AG20443 (cell line): ENCODE measurements around the gene PHC1.
A peak's percentile ranks its signal among the peaks of the same experiment; 100 is the strongest.
"Not testable (repeated sequence)": the region's sequence is repeated elsewhere in the genome, so short reads cannot be mapped to it uniquely, and the experiment has no call there.

Experiments
- DNase-seq: peaks from one replicate; pipeline ENCODE4 v3.0.0; 2012; ENCODE audit warnings: low spot score, mixed read lengths

PHC1 gene

DNA sequence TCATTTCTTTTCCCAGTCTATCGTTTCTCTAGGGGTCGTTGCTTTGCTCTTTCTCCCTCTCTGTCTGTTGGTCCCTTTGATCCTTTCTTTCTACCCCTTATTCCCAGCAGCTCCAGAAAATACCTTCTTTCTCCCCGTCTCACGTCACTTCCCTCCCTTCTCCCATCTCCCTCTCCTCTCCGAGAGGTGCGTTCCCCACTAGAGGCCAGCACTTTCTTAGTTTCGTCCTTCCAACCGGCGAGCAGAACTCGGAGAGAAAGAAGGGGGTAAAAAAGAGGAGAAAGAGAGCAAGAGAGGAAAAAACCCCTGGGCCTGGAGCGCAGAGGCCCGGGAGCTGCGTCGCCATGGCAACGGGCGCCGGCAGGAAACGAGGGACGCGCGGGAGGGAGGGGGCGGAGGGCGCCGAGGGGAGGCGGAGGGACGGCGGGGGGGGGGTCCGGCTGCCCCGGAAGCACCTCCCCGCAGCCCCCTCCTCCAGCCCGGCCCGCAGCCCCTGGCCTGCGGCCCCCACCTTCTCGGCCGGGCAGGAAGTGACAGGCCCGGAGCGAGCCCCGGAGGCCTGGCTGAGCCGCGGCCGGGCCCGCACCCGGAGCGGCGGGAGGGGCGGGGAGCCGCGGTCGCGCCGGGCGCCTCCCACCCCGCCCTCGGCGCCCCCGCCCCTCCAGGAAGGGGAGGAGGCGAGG is at the start of gene PHC1:
Gene PHC1 (plus strand): TSS at position 477 of the 683 bp plus-strand sequence. CDS start 3,169 bp downstream, outside the sequence.
- DNase-seq: peak; percentile 93

DNA sequence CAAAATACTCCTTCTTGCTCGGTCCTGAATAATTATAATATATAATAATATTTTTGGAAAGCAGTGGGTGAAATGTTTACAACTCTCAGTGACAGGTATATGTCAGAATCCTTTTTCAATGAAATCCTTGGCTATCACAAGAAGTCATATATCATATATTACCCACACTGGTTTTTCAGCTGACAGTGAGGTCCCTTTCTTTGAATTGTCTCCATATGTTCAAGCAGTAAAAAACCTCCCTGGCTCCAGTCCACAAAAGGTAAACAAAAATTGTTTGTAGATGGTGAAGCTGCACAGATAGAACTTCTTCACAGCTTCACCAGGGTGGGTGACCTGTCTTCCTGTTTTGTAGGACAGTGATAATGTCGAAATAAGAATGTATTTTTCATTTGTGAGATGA is 47.9 kb upstream of the PHC1 start:
- DNase-seq: no peak

DNA sequence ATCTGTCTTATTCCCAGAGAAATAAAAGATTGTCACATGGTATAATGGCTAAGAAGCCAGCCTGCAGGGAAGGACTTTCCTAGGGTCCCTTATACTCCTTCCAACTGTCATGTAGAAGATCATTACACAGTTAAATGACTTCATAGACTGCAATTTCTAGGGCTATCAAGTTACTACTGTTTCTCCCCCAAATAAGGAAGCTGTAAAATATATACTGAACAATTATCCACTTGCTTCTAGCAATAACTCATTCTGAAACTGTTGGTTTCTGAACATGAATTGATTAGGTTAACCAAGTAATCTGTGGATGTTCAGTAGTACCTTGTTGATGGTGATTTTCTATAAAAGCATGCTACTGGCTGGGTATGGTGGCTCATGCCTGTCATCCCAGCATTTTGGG is 47.3 kb upstream of the PHC1 start:
- DNase-seq: no peak

DNA sequence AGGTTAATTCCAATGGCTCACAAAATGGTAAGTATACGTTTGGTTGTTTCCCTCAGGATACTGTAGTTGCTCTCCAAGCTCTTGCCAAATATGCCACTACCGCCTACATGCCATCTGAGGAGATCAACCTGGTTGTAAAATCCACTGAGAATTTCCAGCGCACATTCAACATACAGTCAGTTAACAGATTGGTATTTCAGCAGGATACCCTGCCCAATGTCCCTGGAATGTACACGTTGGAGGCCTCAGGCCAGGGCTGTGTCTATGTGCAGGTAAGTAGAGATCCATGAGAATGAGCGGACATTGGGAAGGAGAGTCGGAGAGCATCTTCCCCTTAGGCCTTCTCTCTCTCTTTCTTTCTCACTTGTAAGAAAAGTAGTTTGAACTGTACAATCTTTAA is 46.5 kb upstream of the PHC1 start:
- no peak for DNase-seq

DNA sequence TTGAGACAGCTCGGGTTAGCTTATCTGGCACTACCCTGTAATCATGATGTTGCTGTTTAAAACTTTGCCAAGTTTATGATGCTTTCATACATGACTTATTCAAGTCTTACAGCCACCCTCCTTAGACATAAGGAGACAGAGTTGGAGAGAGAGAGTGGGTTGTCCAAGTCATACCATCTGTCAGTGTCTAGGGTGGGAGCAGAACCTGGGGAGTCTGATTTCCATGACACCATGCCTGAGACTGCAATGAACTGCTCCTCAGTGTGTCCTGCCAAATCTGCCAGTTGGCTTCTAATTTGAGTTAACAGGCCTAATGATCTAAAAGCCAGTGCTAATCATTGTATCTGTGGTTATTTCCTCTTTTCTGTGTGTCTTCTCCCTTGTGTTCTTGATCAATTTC is 43.7 kb upstream of the PHC1 start:
- DNase-seq: no peak

DNA sequence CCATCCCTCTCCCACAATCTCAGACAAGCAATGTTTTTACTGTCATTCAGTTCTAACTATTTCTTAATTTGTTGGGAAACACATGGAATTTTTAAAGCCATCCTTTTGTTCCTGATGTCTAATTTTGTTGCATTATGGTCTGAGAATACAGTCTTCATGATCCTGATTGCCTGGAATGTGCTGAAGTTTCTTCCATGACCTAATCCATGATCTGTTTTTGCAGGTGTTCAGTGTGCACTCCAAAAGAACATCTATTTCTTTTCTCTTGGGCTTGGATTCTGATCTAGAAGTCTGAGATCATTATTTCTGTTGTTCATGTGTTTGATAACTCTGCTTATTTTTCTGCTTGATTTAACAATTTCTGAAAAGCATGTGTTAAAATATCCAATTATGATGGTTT is 43.2 kb upstream of the PHC1 start:
- no peak for DNase-seq

DNA sequence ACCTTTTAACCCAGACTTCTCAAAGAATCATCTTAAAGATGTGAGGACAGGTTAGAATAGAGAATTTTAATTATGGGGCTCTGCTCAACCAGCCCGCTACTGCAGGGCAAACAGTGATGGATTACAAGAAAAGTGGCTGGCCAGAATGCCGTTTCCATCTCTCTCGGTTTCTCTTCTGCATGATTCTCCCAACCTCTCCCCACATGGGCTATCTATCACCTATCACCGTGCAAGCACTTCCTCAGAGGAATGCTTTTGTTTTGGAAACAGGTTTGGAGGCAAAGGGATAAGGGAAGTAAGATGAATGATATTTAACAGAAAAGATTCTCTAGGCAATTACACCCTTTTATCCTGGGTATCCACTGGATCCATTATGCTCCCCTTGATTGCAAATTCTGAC is 37.4 kb upstream of the PHC1 start:
- no peak for DNase-seq

DNA sequence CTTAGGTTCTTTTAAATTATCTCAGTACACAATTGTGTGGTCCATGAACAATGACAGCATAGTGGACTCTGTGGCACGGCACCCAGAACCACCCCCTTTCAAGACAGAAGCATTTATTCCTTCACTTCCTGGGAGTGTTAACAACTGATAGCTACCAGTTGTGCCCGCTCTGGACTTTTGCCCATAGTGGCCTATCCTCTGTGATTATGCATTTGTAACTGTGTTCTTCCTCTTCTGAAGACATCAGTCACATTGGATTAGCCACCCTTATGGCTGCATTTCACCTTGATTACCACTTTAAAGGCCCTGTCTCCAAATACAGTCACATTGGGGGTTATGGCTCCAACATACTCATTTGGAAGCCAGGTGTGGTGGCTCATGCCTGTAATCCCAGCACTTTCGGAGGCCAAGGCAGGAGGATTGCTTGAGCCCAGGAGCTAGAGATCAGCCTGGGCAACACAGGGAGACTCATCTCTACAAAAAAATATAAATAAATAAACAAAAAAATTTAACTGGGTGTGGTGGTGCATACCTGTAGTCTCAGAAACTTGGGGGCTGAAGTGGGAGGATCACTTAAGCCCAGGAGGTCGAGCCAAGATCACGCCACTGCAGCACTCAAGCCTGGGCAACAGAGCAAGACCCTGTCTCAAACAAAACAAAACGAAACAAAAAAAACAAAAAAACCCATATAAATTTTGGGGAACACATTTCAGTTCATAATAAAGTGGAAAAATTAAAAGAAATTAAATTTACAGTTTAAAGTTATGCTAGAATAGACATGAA is 27.6 kb upstream of the PHC1 start:
- no peak for DNase-seq

DNA sequence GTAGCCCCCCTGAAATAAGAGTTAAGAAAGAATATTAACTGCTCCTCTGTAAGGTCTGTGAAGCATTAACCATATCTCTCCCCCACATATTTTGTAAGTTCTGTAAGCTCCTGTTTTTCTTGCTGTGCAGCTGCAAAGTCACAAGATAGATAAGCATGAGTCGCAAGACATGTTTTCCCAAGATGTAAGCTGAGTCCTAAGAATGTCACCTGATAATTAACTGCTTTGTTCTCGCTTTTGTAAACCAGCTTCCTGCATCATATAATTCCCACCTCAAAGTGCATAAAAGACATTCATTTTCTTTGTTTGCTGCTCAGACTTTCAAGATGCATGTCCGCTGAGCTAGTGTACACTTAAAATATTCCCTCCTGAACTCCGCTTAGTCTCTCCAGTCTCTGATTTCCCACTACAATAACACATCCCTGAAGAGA is 27.0 kb upstream of the PHC1 start:
- DNase-seq: no peak

DNA sequence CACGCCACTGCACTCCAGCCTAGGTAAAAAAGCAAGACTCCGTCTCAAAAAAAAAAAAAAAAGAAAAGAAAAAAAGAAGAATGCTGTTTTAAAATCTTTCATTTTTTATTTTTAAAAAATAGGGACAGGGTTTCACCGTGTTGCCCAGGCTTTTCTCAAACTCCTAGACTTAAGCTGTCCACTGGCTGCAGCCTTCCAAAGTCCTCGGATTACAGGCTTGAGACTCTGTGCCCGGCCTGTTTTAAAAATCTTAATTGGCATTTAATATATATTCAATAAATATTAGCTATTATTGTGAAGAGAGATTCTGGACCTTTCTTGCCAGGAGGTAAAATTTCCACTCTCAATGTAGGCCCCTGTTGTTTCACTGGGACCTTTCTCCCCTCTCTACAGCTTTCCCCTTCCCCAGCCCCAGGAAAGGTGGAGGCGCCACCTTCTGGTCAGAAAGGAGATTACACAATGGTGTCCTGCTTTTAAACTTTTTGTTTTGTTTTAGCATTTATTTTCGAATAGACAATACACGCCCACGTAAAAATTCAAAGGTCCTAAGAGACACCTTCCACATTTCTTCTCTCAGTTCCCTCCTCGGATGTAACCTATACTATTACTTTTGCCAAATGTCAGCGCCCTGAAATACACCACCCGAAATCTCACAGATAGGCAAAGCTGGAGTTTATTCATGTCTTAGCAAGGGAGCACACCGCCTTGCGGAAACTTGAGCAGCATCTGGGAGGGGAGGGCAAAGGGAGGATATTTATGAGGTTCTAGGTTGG is 23.8 kb upstream of the PHC1 start:
- peak; percentile 69 for DNase-seq

DNA sequence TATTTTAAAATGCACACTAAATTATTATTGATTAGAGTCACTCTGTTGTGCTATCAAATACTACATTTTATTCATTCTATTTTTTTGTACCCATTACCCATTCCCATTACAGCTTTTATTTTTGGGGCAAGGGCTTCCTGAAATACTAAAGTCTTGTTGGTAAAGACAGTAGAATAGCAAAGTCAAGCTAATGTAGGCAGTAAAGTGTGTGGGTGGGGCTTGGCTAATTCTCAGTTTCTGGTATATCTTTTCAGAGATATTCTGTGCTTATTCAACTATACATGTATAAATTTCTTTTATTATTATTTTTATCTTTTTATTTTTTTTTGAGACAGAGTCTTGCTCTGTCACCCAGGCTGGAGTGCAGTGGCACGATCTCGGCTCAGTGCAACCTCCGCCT is 22.3 kb upstream of the PHC1 start:
- DNase-seq: no peak

DNA sequence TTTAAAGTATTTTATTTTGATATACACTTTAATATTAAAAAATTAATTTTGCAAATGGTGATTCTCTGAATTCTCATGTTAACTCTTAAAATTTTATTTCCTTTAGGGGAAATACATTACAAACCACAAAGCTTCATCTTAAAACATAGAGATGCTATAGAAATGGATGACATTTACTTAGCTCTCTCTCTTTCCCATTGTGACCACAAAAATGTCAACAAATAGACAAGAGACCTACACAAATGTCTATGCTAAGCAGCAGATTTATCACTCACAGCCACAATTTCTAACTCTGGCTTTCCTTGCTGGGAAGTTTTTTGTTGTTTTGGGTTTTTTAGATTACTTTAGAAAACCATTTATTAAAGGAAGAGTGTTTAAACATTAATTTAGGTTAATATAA is 19.9 kb upstream of the PHC1 start:
- no peak for DNase-seq

DNA sequence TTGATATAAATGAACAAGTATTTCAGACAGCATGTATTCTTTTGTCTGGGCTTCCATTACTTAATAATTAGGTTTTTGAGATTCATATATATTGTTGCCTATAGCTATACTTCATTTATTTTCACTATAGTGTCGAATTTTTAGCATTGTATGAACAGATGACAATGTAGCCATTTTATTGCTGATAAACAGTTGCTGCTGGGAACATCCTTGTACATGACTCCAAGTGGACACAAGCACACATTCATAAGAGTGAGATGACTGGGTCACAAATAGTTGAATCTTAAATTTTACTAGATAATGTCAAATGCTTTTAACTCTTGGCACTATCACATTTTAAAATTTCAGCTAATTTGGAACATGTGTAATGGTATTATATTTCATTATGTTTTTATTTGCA is 19.3 kb upstream of the PHC1 start:
- DNase-seq: no peak

DNA sequence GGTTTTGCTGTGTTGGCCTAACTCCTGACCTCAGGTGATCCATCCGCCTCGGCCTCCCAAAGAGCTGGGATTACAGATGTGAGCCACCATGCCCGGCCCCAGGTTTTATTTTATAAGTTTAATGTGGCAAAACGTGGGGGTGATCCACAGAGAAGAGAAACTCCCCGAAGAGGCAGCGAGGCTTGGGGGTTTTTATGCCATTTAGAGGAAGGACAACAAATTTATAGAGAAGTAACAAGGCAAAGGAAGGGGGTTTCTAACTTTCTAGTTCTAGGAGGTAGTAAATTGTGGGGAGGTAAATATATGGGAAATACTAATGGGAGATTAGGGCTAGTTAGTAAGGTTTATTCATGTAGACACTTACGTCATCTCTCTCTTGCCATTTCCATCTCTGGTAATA is 17.2 kb upstream of the PHC1 start:
- DNase-seq: no peak

DNA sequence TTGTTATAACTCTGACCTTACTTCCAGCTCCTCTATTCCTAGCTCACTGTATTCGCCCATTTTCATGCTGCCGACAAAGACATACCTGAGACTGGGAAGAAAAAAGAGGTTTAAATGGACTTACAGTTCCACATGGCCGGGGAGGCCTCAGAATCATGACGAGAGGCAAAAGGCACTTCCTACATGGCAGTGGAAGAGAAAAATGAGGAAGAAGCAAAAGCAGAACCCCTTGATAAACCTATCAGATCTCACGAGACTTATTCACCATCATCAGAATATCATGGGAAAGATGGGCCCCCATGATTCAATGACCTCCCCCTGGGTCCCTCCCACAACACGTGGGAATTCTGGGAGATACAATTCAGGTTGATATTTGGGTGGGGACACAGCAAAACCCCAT is 14.5 kb upstream of the PHC1 start:
- DNase-seq: no peak

DNA sequence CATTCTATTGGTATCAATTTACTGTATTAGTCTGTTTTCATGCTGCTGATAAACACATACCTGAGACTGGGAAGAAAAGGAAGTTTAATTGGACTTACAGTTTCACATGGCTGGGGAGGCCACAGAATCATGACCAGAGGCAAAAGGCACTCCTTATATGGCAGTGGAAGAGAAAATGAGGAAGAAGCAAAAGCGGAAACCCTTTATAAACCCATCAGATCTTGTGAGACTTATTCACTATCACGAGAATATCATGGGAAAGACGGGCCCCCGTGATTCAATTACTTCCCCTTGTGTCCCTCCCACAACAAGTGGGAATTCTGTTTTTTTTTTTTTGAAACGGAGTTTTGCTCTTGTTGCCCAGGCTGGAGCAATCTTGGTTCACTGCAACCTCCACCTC is 11.6 kb upstream of the PHC1 start:
- not testable (repeated sequence) for DNase-seq

DNA sequence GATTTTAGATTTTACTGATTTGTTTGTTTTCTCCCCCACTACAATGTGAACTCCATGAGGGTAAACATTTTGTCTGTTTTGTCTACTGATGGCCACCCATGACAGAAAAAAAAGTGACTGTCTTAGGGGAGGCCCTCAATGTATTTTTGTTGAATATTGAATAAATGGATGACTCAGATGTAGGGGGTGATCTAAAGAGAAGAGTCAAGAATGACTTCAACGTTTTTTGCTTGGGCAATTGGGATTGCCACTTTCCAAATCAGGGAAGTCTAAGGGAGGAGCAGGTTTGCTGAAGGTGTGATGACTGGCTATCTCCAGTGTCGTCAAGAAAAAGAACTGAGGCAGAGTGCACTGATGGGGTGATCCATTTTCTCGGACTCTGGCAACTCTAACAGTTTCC is 10.7 kb upstream of the PHC1 start:
- DNase-seq: no peak

DNA sequence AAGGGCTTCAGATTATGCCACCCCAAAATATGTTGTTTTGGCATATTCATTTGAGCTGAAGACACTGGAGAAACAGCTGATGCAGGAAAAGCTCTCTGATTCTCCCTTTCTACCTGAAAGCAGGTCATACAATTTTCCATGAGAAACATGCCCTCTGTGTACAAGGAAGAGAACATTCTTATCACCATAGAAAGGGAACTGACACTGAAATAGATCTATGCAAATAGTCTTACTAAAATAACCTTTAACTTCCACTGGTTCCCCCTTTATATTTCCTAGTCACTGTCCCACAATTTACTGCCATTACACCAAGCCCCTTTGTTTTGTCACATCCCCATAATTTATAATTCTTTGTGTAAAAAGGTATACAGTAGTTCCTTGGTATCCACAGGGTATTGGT is 9.6 kb upstream of the PHC1 start:
- DNase-seq: no peak

DNA sequence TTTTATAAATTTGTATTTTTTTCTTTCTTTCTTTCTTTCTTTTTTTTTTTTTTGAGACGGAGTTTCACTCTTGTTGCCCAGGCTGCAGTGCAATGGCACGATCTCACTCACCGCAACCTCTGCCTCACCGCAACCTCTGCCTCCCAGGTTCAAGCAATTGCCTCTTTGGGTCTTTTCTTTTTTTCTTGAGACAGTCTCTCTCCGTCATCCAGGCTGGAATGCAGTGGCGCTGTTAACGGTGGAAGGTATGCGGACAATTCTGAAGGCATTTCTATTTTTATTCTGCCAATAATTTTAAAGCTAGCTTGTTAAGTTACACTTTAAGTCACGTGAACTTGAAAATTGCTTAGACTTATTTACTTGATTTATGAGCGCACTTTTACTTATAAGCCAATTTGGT is 8.8 kb upstream of the PHC1 start:
- no peak for DNase-seq

DNA sequence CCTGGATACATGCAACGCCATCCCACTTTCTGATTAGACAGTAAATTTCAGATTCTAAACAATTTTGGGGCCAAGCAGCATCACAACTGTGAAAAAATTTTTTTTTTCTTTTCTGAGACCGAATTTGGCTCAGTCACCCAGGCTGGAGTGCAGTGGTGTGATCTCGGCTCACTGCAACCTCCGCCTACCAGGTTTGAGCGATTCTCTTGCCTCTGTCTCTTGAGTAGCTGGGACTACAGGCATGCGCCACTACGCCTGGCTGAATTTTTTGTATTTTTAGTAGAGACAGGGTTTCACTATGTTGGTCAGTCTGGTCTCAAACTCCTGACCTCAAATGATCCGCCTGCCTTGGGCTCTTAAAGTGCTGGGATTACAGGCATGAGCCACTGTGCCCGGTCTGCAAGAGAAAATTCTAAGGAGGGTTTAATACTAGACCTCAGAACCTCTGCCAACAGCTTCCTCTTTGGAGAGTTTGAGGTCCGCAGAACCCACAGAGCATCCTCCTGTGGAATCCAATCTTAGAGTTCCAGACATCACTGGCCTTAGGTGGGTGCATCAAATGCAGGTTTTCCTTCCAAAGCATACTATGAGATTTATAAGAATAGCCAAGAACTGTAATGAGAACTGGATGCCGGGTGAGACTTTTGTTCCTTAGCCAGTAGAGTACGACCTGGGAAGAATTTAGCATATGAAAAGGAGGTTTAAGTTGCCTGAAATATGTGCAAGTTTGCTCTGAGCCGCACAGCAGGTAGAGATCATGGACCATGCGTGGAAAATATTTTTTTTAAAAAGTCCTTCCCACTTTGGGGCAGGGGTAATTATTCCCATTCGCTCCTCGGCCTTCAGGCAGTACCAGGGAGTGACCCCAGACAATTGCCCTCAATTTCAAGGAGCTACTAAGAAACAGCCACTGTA is 7.8 kb upstream of the PHC1 start:
- no peak for DNase-seq

DNA sequence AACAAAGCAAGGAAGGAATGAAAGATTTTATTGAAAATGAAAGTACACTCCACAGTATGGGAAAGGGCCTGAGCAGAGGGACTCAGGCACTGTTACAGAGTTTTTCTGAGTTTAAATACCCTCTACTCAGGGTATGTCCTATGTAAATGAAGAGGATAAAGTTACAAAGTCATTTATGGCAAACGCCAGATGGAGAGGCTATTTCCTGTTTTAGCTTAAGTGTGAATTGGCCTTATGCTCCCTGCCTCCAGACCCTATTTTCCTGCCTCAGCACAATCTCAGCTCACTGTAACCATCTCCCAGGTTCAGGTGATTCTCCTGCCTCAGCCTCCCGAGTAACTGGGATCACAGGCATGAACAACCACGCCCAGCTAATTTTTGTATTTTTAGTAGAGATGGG is 6.8 kb upstream of the PHC1 start:
- DNase-seq: no peak

DNA sequence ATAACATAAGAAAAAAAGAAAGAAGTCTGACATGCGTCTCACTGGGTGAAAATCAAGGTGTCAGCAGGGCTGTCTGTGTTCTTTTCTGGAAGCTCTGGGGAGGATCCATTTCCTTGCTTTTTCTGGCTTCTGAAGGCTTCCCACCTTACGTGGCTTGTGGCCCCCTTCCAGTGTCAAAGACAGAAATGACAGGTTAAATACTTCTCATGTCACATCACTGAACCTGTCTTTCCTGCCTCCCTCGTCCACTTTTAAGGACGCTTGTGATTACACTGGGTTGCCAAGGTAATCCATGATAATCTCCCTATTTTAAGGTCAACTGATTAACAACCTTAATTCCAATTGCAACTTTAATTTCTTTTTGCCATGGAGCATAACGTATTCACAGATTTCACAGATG is 4.6 kb upstream of the PHC1 start:
- no peak for DNase-seq
